Measurements from ENCODE around the gene FBXW7.

FBXW7 gene

DNA sequence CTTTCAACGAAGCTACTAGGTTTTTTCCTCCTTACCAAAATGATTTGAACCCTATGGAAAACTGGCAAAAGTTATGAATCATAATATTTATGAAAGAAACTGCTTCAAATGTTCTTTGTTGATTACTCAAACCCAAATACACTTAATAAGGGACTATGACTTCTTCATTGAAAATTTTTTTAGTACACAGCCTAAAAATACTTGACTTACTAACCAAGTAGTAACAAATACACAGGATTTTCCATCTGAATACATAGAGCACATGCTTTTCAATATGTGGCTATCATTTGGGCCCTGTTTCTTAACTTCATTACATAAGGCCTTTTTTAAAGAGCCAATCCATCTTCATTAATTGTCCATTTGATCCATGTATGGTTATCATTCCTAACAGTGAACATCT is 171.5 kb downstream of the FBXW7 start:
- DNase-seq: no peak

DNA sequence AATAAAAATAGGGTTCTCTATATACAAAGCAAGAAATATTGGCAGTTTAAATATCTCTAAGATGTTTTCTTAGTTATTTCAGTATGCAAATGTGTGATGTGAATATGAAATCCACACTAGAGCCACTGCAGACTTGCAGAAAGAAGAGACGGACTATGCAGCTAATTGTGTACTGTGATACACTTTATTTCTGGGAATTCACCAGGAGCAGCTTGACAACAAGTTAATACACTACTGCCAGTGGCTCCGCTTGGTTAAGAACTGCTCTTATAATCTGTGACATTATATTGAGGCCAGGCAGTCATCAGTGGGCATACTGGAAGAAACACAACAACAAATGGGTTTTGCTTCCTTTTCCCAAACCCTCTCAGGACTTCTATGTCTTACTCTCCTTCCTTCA is 172.0 kb downstream of the FBXW7 start:
- DNase-seq: no peak

DNA sequence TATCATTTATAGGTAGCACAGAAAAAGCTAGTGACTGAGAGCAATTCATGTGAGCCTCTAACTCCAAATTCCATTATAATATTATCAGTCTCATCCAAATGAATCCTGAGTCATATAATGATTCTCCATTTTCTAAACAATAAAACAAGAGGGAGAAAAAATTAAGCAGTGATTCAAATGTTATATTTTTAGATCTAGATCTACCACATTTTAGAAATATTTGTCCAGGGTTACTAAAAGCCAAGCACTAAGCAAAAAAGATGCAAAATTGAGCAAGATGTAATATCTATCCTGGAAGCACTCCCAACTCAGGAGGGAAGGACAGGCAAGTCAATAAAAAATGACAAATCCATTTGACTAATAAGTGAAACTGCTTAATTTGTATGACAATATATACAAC is 172.8 kb downstream of the FBXW7 start:
- DNase-seq: no peak

DNA sequence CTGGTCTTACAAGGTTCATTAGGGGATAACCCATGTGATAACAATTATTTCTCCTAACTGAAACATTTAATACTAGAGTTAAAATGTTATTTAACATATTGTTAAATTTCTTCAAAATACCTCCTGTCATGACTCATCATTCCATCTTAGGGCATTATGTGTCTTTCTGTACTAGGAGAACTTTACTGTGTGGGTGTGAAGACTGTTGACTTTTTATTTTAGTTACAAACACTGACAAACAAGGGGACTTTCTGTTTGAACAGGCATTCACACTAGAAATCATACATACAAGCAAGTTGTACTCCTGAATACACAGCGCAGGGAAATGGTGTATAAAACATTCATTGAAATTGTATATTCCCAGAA is 175.9 kb downstream of the FBXW7 start:
- no peak for DNase-seq

DNA sequence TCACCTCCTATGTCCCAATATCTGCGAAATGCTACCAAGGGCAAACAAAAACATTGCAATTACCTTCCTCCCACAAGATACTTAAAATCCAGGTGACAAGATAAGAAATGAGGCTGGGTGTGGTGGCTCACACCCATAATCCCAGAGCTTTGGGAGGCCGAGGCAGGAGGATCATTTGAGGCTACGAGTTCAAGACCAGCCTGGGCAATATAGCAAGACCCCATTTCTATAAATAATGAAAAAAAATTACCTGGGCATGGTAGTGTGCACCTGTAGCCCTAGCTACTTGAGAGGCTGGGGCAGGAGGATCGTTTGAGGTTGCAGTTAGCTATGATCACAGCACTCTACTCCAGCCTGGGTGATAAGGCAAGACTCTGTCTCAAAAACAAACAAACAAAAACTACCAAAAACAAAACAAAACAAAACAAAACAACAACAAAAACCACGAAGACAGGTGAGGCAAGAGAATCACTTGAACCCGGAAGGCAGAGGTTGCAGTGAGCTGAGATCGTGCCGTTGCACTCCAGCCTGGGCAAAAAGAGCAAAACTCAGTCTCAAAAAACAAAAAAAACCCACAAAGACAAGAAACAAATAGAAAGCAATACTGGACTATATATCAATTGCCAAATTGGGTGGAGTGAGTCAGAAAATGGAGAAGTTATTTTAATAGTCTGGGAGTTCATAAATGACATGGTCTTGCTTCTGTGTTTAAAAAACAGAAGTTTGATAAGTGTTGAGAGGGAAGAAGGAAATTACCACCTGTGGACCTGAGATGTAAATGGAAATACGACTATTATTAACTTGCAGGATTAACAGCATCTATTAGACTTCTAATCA is 176.5 kb downstream of the FBXW7 start:
- no peak for DNase-seq

DNA sequence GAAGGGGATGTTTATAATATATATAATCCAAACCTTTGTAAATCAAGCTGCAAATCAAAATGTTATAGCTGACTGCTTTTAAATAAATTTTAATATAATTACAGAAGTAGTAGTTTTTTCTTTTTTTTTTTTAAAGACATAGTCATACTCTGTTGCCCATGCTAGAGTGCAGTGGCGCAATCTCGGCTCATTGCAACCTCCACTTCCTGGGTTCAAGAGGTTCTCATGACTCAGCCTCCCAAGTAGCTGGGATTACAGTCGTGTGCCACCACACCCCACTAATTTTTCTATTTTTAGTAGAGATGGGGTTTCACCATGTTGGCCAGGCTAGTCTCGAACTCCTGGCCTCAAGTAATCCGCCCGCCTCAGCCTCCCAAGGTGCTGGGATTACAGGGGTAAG is 178.7 kb downstream of the FBXW7 start:
- no peak for DNase-seq

DNA sequence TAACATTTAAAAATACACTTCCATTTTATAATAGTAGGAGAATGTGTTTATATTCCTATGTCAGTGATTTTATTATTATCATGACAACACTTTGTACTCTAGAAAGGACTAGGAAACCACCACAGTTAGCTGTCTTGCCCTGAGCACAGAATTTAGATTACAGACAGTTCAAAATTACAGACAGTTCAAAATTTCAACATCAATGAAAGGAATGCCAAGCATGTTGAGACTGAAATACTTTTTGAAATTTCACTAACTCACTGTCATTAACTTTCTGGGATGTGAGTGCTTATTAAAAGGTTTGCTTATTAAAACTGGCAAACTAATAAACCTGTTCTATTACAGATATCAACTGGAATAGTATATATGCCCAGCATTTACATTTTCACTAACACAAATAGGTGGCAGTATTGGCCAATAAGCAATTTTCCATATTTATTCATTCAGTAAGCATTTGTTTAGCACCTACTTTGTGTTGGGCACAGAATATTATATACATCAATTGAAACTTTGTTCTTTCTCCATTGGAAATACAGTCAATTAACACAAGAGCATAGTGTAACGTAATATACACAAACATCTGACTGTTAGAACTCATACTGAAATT is 179.4 kb downstream of the FBXW7 start:
- no peak for DNase-seq

DNA sequence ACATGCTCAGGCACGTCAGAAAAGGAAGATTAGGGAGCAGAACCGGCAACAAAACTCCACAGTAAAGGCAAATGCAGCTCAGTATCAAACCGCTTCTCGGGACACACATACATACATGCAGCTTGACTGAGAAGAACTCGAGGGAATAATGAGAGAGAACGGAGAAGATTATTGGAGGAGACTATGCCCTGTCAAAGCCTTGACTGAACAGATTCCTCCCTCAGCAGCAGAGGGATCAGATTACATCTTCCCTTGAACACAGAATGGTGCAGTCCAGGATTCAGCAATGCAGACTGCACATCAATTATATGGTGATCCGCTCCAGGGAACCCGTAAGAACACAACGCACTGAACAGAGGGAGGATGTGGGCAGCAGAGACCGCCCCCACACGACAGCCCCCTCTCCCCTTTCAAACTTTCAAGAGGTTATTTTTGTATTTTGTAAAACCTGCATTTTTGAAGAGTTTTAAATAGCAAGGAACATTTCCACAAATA is 183.2 kb downstream of the FBXW7 start:
- no peak for DNase-seq

DNA sequence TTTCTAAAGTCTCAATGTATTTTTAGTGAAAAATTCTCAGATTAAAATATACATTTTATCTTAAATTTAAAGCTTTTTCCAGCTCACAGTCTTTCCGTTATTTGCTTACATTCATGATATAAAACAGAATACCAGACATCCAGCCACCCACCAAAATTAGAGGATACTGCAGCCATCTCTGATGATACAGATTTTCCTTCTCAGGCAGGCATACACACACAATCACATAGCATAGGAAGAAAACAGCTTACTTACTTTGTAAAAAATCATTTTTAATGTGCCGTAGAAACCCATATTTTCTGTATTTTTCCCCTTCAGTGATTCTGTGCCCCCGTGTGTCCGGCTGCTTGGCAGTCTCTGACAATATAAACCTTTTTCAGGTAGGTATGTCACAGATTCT is 183.7 kb downstream of the FBXW7 start:
- DNase-seq: no peak

DNA sequence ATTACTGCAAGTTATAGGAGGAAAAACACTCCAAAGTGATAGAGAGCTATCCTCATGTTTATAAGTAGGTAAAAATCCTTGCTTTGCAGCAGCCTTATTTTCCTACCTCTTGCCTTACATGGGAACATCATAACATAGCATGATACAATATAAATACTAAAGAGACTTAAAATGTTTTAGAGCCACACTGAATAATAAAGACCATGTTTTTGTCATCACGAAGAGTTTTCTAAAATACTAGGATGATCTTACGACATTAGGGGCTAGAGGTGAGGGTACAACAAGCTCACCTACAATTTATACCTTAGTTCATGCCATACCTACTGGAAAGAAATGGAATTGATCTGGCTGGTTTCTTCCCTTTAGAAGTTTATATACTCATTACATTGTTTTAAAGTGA is 184.8 kb downstream of the FBXW7 start:
- DNase-seq: no peak

DNA sequence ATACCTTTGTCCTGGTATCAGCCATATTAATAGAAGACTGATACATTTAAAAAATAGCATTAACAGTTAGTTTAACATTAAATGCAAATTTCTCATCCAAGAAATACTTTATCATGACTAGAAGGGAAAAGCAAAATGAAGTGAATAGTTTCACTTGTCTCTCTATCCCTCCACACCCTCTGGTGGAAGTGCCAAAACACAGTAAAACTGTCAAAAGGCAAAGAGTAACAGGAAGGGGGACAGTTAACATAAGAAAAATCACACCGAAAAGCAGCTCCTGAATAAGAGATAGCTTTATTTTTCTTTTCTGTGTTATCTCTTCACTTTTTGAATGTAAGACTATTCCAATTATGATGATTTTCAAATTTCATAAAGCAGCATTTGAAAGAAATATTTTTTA is 187.2 kb downstream of the FBXW7 start:
- no peak for DNase-seq

DNA sequence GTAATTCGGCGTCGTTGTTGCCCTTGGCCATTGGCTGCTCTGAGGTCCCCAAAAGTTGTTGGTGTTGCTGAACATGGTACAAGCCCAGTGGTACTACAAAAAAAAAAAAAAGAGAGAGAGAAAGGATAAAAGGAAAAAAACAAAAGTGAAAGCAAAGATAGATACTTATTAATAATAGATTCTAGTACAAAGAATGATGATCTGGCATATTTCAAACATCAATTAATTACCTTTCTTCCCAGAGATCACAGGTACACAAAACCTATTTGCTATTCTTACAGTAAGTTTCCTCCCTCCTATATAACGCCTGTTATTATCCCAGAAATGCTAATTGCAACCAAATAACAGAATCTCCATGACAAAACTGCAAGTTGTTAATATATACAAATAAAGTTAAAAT is 188.9 kb downstream of the FBXW7 start:
- DNase-seq: no peak

DNA sequence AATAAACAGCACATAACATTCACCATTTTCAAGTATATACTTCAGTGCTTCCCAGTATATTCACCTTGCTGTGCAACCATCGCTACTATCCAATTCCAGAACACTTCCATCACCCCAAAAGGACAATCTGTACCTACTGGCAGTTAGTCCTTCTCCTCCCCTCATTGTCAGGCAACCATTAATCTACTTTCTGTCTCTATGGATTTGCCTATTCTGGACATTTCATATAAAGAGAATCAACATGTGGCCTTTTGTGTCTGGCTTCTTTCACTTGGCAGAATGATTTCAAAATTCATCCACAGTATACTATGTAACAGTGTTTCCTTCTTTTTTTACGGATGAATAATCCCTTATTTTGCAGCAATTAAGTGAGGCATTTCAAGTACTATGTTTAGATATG is 189.4 kb downstream of the FBXW7 start:
- DNase-seq: no peak

DNA sequence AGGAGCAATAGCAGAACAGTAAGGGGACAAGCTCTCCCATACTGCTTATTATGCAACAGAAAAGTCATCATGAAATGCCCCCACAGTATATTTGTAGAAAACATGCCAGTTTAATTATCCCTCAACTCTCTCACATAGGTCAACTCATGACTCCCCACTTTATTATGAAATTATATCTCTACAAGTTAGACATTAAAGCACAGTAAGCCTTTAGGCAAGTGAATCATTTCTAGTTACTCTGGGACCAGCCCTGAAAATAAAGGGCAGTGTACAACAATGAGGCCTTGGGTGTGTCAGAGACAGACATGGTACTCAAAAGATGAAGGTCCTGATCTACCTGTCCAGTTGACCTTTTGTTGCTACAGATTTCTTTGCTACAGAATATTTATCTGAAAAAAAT is 191.9 kb downstream of the FBXW7 start:
- no peak for DNase-seq

DNA sequence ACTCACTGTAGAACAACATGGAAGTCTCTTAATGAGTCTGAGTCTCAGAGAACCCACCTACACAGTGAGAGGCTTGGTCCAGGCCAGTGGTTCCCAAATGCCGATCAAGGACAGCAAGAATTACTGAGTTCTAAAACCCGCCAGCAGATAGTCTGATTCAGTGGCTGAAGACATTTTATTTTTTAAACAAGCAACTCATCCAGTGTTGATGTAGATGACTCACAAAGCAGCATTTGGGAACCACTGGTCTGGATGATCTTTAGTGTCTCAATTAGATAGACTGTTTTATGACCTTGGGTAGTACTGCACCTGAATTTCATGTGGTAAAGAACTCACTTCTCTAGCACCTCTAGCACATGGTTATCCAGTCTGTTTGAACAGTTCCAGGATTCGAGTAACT is 193.6 kb downstream of the FBXW7 start:
- DNase-seq: no peak

DNA sequence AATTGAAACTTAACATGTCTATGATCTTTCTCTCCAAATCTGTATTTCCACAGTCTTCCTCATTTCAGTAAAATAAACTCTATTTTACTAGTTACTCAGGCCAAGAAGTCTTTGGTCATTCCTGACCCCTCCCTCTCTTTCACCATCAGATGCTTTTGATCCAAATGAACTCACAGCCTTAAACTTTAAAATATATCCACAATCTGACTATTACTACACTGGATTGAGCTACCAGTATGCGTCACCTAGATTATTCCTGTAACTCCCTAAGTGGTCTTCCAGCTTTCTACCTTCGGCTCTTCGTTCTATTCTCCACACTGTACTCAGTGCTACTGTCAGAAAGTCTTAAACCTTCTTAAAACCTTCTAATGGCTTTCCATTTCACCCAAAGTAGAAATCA is 195.1 kb downstream of the FBXW7 start:
- no peak for DNase-seq

DNA sequence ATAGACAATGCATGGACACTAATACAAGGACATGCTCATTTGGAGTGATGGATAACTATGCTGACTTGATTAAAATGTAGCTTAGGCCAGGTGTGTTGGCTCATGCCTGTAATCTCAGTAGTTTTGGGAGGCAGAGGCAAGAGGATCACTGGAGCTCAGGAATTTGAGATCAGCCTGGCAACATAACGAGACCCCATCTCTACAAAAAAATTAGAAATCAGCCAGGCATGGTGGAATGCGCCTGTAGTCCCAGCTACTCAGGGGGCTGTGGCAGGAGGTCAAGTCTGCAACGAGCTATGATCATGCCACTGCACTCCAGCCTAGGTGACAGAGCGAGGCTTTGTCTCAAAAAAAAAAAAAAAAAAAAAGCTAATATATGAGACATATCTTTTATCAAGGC is 196.3 kb downstream of the FBXW7 start:
- no peak for DNase-seq

DNA sequence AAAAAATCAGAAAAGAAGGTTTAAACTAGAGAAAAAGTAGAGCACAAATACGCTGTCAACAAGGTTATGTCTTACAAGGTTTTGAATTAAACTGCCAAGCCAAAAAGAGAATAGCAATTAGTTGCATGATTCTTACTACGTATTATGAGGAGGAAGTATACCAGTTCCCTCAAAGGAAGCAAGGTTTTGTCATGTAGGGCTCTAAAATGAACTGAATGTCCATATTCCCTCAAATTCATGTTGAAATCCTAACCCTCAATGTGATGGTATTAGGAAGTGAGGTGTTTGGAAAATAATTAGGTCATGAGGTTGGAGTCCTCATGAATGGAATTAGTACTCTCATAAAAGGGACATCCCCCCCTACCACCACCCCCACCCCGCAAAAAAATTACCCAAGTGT is 201.0 kb downstream of the FBXW7 start:
- DNase-seq: no peak

DNA sequence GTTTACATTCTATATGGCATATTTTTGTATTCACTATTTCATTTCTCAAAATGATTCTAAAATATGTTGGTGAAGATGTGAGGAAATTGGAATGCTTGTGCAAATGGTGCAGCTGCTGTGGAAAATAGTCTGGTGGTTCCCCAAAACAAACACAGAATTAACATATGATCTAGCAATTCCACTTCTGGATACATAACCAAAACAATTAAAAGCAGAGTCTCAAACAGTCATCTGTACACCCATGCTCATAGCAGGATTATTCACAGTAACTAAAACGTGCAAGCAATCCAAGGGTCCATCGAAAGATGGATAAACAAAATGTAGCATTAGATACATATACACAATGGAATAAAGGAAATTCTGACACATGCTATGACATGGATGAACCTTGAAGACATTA is 204.8 kb downstream of the FBXW7 start:
- DNase-seq: no peak

DNA sequence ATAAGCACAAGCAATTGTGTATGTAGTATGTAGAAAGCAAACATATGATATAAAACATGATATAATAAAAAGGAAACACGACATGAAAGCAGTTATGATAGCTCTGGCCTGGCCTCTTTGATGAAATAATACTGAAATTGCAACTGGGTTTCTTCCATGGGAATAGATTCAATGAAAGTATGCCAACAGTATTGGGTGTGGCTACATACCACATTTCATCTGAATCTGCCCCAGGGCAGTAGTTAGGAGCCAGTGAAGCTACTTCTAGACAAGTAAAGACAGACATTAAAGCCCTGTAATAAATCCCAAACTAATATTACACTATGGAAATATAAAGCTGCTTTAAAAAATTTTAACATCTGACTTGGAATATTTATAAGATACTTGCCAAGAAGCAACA is 207.3 kb downstream of the FBXW7 start:
- DNase-seq: no peak

DNA sequence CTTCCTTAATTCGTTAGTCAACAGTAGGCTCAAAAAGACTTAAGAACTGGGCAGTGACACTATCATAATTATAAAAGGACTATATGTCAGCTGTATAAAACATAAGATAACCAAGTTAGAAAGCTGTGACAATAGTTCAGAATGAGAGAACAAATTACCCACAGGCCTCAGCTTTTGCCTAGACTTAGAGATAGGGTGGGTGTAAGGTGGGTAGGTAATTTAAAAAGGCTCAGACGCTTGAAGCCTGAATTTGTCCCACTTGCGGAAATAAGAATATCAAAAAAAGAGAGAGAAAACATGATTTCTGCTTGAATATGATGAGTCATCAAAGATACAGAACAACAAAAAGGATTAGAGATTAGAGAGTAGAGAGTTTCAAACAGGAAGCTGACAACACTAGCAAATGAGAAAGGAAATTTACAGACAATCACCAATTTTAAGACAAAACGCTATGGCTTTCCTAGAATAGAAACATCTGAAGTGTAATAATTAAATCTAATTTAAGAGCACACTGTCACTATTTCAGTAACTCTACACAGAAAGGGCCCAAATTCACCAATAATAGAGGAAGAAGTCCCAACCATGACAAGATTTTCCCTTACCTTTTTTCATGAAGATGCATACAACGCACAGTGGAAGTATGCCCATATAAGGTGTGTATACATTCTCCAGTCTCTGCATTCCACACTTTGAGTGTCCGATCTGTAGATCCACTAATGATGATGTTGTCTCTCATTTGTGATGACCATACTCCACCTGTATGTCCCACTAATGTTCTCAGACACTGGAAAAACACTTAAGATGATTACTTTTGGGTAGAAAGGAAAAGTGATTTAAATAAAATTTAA is 208.1 kb downstream of the FBXW7 start:
- DNase-seq: no peak

DNA sequence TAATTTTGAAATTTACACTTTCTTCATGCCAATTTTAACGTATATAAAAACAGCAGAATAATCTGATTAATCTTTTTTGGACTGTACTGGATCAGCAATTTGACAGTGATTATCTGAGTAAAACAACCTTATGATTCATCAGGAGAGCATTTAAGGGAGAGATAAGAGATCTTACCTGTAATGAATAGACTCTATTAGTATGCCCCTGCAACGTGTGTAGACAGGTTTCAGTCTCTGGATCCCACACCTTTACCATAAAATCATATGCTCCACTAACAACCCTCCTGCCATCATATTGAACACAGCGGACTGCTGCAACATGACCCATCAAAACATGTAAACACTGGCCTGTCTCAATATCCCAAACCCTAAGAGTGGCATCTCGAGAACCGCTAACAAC is 210.1 kb downstream of the FBXW7 start:
- DNase-seq: no peak

DNA sequence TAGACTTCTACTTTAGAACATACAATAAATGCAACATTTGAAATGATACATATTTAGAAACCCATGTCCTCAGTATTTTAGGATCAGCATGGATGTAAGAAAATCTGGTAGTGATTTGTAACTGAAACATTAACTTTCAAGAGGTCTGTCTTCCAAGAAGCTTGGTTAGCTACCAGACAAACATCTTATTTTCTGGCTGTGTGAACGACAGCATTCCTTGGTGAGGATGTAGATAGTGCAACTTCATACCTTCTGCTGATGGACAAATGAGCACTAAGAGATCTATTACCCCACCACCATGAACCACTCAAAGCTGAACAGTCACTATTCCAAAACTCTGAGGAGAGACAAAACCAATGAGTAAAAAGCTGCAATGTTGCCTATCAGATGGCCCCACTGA is 212.7 kb downstream of the FBXW7 start:
- DNase-seq: no peak

DNA sequence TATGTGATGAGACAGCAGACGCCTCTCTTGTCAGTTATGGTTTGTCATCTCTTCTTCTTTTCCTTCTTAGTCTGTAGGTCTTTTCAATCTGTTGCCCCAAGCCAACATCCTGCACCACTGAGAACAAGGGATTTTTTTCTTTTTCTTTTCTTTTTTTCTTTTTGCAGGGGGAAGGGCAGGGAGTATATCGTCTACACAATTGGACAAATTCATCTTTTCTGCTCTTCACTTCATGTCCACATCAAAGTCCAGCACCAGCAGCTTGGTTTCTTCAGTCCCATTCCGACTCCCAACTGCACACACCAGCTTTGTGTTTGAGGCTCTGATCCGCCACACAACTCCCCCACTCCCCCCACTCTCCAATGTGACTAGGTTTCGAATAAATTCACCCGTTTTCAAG is 213.2 kb downstream of the FBXW7 start:
- DNase-seq: no peak
